Astrocyte (in vitro differentiated cells and primary cell): ENCODE data around the gene EFNB2.

Experiments
- CTCF ChIP-seq: IDR thresholded peaks from 2 replicates; pipeline ENCODE4 v1.5.1; 2011; ENCODE audit warnings: low read depth, mild to moderate bottlenecking, inconsistent platforms, low read length, moderate library complexity; ENCODE audit not compliant: insufficient read depth
- EZH2 ChIP-seq: IDR thresholded peaks from 2 replicates; pipeline ENCODE4 v1.6.1; 2012; ENCODE audit warnings: mild to moderate bottlenecking, low read length, inconsistent platforms; ENCODE audit not compliant: insufficient read depth

DNA sequence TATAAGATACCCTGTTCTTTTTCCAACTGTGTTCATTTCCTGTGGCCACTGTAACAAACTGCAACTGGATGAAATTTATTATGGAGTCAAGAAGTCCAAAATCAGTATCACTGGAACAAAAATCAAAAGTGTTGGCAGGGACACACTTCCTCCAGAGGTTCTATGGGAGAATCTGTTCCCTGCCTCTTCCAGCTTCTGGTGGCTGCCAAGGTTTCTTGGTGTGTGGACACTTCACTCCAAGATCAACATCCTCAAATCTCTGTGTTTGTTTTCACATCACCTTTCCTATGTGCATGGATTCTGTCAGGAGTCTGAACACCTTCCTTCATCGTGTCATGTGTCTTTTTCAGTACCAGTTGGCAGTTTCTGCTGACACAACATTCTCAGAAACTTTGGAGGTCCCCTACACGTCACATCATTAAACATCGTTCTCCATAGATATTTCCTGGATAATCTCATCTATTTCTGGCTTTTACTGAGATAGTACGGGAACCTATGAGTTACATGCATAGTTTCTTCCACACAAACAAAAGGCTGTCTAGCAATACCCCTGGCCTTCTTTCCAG, 15.2 kb upstream of the EFNB2 start:
- TF ChIP-seq CTCF (no peak), EZH2 (no peak)
